Myocyte (in vitro differentiated cells): ENCODE measurements around the gene PREX1. TPM values are rescaled to one million over a fixed set of nuclear protein-coding genes. Genes with fewer than 3 reads are reported as not detected.
"Not testable (repeated sequence)": the region's sequence is repeated elsewhere in the genome, so short reads cannot be mapped to it uniquely, and the experiment has no call there.

Source experiments
- DNase-seq: peaks from one replicate; pipeline ENCODE4 v3.0.0-alpha.2; 2012; ENCODE audit warnings: low read depth
- polyA plus RNA-seq: library from polyadenylated mRNA; unstranded; fragments of >200 nt; gene quantifications from one replicate; pipeline ENCODE4 v1.2.1, GENCODE V29; 2012; ENCODE audit warnings: missing spikeins
- total RNA-seq: library from RNA; depleted of rRNA; stranded (reverse); fragments of >200 nt; gene quantifications from 2 replicates; pipeline ENCODE4 v1.2.3, GENCODE V29; 2014

Gene PREX1
- total RNA-seq: 5.5 and 11.7 TPM in 2 replicates
- polyA plus RNA-seq: 0.95 TPM

GRCh38 chr20:48827855-48828733 is at the start of gene PREX1:
PREX1 (minus strand) TSS chr20:48827999; CDS start chr20:48827860, 139 bp downstream.
- DNase-seq: peak; percentile 81

GRCh38 chr20:48877304-48877703 is 49.5 kb upstream of the PREX1 start:
- DNase-seq: no peak

- DNase-seq: no peak
Observed at GRCh38 chr20:48875914-48876240, 48.1 kb upstream of the PREX1 start.

- peak; percentile 80 for DNase-seq
Observed at GRCh38 chr20:48875233-48875913, 47.6 kb upstream of the PREX1 start.

- not testable (repeated sequence) for DNase-seq
Observed at GRCh38 chr20:48869442-48869841, 41.6 kb upstream of the PREX1 start.

GRCh38 chr20:48866936-48867335 is 39.1 kb upstream of the PREX1 start:
- DNase-seq: no peak

GRCh38 chr20:48864738-48865318 is 37.0 kb upstream of the PREX1 start:
- DNase-seq: peak; percentile 78

- no peak for DNase-seq
Observed at GRCh38 chr20:48864254-48864653, 36.5 kb upstream of the PREX1 start.

GRCh38 chr20:48862279-48862678 is 34.5 kb upstream of the PREX1 start:
- no peak for DNase-seq

- no peak for DNase-seq
Observed at GRCh38 chr20:48861444-48861843, 33.6 kb upstream of the PREX1 start.

- DNase-seq: no peak
Observed at GRCh38 chr20:48858075-48858790, 30.4 kb upstream of the PREX1 start.

GRCh38 chr20:48856130-48856529 is 28.3 kb upstream of the PREX1 start:
- DNase-seq: peak; percentile 35

- no peak for DNase-seq
Observed at GRCh38 chr20:48855046-48855445, 27.2 kb upstream of the PREX1 start.

- DNase-seq: no peak
Observed at GRCh38 chr20:48852609-48853008, 24.8 kb upstream of the PREX1 start.

GRCh38 chr20:48851579-48851978 is 23.8 kb upstream of the PREX1 start:
- no peak for DNase-seq

- no peak for DNase-seq
Observed at GRCh38 chr20:48850977-48851299, 23.1 kb upstream of the PREX1 start.

- no peak for DNase-seq
Observed at GRCh38 chr20:48850257-48850976, 22.6 kb upstream of the PREX1 start.

- DNase-seq: no peak
Observed at GRCh38 chr20:48849779-48850178, 22.0 kb upstream of the PREX1 start.

GRCh38 chr20:48849299-48849698 is 21.5 kb upstream of the PREX1 start:
- DNase-seq: no peak

- no peak for DNase-seq
Observed at GRCh38 chr20:48847498-48848205, 19.9 kb upstream of the PREX1 start.
